GM23338 (cell line): ENCODE measurements around the gene CXCL6.

ENCODE experiments used
- CREB1 ChIP-seq: fragments of 250-450 bp; sonication (Bioruptor Pico); IDR thresholded peaks from 2 replicates; pipeline ENCODE4 v1.5.0; 2020; ENCODE audit warnings: low read depth, mild to moderate bottlenecking, moderate library complexity
- EZH2 ChIP-seq: fragments of 200-600 bp; sonication (generic); IDR thresholded peaks from one replicate; pipeline ENCODE4 v1.8.0; 2017; ENCODE audit warnings: antibody characterized with exemption, mild to moderate bottlenecking, low read depth; ENCODE audit not compliant: unreplicated experiment
- EZH2phosphoT487 ChIP-seq: fragments of 200-600 bp; sonication (generic); IDR thresholded peaks from one replicate; pipeline ENCODE4 v1.8.1; 2018; ENCODE audit warnings: antibody characterized with exemption; ENCODE audit not compliant: unreplicated experiment
- JUNB ChIP-seq: IDR thresholded peaks from one replicate; pipeline ENCODE4 v1.6.1; 2016; ENCODE audit warnings: antibody characterized with exemption; ENCODE audit not compliant: unreplicated experiment
- NANOG ChIP-seq: IDR thresholded peaks from 2 replicates; pipeline ENCODE4 v1.6.1; 2016; ENCODE audit warnings: antibody characterized with exemption, borderline replicate concordance
- POLR2AphosphoS5 ChIP-seq: IDR thresholded peaks from 2 replicates; pipeline ENCODE4 v1.6.1; 2016; ENCODE audit warnings: antibody characterized with exemption, low read depth
- STAT1 ChIP-seq: IDR thresholded peaks from one replicate; pipeline ENCODE4 v1.6.1; 2016; ENCODE audit warnings: antibody characterized with exemption; ENCODE audit not compliant: unreplicated experiment
- ZNF114 ChIP-seq: fragments of 250-450 bp; sonication (Bioruptor Pico); IDR thresholded peaks from 2 replicates; pipeline ENCODE4 v1.5.0; 2020; ENCODE audit warnings: mild to moderate bottlenecking, moderate library complexity
- TF ChIP-seq, protein P1 (sequence below), 2 experiments: fragments of 200-600 bp in 1 of 2; sonication (generic) in 1 of 2; conservative IDR thresholded peaks; 2 replicates each; pipeline versions ENCODE4 v1.5.1 to v1.6.1; 2016 to 2017; ENCODE audit warnings: antibody characterized with exemption in 2 of 2, low read depth in 2 of 2, mild to moderate bottlenecking in 2 of 2, moderate library complexity in 1 of 2
- TF ChIP-seq, protein P2 (sequence below): IDR thresholded peaks from one replicate; pipeline ENCODE4 v1.6.1; 2018; ENCODE audit warnings: antibody characterized with exemption; ENCODE audit not compliant: unreplicated experiment
- TF ChIP-seq, protein P3 (sequence below): IDR thresholded peaks from 2 replicates; pipeline ENCODE4 v1.6.1; 2016; ENCODE audit warnings: antibody characterized with exemption
- TF ChIP-seq, protein P4 (sequence below): fragments of 250-450 bp; sonication (Bioruptor Pico); IDR thresholded peaks from 2 replicates; pipeline ENCODE4 v1.5.0; 2020; ENCODE audit warnings: mild to moderate bottlenecking, moderate library complexity

DNA sequence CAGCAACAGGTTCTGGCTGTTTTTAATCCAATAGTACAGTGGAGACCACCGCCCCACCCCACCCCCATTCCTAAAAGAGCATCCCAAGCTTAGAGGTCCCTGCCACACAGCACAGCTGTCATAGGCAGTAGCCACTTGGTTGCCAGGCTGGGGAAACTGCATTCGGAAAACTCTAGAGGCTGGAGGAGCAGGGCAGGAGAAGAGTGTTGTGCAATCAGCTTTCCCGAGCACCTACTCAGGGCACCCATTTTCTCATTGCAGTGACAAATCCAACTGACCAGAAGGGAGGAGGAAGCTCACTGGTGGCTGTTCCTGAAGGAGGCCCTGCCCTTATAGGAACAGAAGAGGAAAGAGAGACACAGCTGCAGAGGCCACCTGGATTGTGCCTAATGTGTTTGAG, 33.8 kb downstream of the CXCL6 start:
- no peak for TF ChIP-seq POLR2AphosphoS5
- TF ChIP-seq, protein P1, sequence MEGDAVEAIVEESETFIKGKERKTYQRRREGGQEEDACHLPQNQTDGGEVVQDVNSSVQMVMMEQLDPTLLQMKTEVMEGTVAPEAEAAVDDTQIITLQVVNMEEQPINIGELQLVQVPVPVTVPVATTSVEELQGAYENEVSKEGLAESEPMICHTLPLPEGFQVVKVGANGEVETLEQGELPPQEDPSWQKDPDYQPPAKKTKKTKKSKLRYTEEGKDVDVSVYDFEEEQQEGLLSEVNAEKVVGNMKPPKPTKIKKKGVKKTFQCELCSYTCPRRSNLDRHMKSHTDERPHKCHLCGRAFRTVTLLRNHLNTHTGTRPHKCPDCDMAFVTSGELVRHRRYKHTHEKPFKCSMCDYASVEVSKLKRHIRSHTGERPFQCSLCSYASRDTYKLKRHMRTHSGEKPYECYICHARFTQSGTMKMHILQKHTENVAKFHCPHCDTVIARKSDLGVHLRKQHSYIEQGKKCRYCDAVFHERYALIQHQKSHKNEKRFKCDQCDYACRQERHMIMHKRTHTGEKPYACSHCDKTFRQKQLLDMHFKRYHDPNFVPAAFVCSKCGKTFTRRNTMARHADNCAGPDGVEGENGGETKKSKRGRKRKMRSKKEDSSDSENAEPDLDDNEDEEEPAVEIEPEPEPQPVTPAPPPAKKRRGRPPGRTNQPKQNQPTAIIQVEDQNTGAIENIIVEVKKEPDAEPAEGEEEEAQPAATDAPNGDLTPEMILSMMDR (conservative IDR thresholded peaks at IDR 0.05; ENCODE audit: low read depth in 2 of 2) = no peak
- TF ChIP-seq JUNB = no peak
- TF ChIP-seq NANOG = no peak
- TF ChIP-seq EZH2 = no peak
- no peak for TF ChIP-seq STAT1
- no peak for TF ChIP-seq EZH2phosphoT487
- TF ChIP-seq, protein P2, sequence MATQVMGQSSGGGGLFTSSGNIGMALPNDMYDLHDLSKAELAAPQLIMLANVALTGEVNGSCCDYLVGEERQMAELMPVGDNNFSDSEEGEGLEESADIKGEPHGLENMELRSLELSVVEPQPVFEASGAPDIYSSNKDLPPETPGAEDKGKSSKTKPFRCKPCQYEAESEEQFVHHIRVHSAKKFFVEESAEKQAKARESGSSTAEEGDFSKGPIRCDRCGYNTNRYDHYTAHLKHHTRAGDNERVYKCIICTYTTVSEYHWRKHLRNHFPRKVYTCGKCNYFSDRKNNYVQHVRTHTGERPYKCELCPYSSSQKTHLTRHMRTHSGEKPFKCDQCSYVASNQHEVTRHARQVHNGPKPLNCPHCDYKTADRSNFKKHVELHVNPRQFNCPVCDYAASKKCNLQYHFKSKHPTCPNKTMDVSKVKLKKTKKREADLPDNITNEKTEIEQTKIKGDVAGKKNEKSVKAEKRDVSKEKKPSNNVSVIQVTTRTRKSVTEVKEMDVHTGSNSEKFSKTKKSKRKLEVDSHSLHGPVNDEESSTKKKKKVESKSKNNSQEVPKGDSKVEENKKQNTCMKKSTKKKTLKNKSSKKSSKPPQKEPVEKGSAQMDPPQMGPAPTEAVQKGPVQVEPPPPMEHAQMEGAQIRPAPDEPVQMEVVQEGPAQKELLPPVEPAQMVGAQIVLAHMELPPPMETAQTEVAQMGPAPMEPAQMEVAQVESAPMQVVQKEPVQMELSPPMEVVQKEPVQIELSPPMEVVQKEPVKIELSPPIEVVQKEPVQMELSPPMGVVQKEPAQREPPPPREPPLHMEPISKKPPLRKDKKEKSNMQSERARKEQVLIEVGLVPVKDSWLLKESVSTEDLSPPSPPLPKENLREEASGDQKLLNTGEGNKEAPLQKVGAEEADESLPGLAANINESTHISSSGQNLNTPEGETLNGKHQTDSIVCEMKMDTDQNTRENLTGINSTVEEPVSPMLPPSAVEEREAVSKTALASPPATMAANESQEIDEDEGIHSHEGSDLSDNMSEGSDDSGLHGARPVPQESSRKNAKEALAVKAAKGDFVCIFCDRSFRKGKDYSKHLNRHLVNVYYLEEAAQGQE = no peak
- TF ChIP-seq, protein P3, sequence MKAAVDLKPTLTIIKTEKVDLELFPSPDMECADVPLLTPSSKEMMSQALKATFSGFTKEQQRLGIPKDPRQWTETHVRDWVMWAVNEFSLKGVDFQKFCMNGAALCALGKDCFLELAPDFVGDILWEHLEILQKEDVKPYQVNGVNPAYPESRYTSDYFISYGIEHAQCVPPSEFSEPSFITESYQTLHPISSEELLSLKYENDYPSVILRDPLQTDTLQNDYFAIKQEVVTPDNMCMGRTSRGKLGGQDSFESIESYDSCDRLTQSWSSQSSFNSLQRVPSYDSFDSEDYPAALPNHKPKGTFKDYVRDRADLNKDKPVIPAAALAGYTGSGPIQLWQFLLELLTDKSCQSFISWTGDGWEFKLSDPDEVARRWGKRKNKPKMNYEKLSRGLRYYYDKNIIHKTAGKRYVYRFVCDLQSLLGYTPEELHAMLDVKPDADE = no peak
- TF ChIP-seq, protein P4, sequence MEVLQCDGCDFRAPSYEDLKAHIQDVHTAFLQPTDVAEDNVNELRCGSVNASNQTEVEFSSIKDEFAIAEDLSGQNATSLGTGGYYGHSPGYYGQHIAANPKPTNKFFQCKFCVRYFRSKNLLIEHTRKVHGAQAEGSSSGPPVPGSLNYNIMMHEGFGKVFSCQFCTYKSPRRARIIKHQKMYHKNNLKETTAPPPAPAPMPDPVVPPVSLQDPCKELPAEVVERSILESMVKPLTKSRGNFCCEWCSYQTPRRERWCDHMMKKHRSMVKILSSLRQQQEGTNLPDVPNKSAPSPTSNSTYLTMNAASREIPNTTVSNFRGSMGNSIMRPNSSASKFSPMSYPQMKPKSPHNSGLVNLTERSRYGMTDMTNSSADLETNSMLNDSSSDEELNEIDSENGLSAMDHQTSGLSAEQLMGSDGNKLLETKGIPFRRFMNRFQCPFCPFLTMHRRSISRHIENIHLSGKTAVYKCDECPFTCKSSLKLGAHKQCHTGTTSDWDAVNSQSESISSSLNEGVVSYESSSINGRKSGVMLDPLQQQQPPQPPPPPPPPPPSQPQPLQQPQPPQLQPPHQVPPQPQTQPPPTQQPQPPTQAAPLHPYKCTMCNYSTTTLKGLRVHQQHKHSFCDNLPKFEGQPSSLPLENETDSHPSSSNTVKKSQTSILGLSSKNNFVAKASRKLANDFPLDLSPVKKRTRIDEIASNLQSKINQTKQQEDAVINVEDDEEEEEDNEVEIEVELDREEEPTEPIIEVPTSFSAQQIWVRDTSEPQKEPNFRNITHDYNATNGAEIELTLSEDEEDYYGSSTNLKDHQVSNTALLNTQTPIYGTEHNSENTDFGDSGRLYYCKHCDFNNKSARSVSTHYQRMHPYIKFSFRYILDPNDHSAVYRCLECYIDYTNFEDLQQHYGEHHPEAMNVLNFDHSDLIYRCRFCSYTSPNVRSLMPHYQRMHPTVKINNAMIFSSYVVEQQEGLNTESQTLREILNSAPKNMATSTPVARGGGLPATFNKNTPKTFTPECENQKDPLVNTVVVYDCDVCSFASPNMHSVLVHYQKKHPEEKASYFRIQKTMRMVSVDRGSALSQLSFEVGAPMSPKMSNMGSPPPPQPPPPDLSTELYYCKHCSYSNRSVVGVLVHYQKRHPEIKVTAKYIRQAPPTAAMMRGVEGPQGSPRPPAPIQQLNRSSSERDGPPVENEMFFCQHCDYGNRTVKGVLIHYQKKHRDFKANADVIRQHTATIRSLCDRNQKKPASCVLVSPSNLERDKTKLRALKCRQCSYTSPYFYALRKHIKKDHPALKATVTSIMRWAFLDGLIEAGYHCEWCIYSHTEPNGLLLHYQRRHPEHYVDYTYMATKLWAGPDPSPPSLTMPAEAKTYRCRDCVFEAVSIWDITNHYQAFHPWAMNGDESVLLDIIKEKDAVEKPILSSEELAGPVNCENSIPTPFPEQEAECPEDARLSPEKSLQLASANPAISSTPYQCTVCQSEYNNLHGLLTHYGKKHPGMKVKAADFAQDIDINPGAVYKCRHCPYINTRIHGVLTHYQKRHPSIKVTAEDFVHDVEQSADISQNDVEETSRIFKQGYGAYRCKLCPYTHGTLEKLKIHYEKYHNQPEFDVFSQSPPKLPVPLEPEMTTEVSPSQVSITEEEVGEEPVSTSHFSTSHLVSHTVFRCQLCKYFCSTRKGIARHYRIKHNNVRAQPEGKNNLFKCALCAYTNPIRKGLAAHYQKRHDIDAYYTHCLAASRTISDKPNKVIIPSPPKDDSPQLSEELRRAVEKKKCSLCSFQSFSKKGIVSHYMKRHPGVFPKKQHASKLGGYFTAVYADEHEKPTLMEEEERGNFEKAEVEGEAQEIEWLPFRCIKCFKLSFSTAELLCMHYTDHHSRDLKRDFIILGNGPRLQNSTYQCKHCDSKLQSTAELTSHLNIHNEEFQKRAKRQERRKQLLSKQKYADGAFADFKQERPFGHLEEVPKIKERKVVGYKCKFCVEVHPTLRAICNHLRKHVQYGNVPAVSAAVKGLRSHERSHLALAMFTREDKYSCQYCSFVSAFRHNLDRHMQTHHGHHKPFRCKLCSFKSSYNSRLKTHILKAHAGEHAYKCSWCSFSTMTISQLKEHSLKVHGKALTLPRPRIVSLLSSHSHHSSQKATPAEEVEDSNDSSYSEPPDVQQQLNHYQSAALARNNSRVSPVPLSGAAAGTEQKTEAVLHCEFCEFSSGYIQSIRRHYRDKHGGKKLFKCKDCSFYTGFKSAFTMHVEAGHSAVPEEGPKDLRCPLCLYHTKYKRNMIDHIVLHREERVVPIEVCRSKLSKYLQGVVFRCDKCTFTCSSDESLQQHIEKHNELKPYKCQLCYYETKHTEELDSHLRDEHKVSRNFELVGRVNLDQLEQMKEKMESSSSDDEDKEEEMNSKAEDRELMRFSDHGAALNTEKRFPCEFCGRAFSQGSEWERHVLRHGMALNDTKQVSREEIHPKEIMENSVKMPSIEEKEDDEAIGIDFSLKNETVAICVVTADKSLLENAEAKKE (CRISPR knock-in tag) = no peak
- no peak for TF ChIP-seq CREB1 (CRISPR knock-in tag)
- TF ChIP-seq ZNF114 (CRISPR knock-in tag) = no peak
